Sigmoid colon (tissue), 4 donors: ENCODE measurements around the gene SHF.

ENCODE experiments used
- EP300 ChIP-seq, 4 donors: sonication (generic); formaldehyde crosslinking; IDR thresholded peaks; one replicate each; pipeline ENCODE4 v1.6.1; 2017; ENCODE audit warnings: antibody characterized with exemption in 4 of 4
- POLR2A ChIP-seq, 2 donors: fragments of 450-650 bp; IDR thresholded peaks; one replicate each; pipeline ENCODE4 v1.6.1; 2016; ENCODE audit warnings: antibody characterized with exemption in 2 of 2, mild to moderate bottlenecking in 2 of 2, moderate library complexity in 2 of 2
- POLR2AphosphoS5 ChIP-seq, 4 donors: sonication (generic); formaldehyde crosslinking; IDR thresholded peaks; one replicate each; pipeline ENCODE4 v1.6.1; 2017; ENCODE audit warnings: antibody characterized with exemption in 4 of 4
- TF ChIP-seq, protein P1 (sequence below), 4 experiments: fragments of 450-650 bp in 3 of 4; fragments of 200-600 bp in 1 of 4; IDR thresholded peaks; one replicate each; pipeline ENCODE4 v1.5.1; 2016 to 2019; ENCODE audit warnings: antibody characterized with exemption in 4 of 4, mild to moderate bottlenecking in 3 of 4, moderate library complexity in 2 of 4

DNA sequence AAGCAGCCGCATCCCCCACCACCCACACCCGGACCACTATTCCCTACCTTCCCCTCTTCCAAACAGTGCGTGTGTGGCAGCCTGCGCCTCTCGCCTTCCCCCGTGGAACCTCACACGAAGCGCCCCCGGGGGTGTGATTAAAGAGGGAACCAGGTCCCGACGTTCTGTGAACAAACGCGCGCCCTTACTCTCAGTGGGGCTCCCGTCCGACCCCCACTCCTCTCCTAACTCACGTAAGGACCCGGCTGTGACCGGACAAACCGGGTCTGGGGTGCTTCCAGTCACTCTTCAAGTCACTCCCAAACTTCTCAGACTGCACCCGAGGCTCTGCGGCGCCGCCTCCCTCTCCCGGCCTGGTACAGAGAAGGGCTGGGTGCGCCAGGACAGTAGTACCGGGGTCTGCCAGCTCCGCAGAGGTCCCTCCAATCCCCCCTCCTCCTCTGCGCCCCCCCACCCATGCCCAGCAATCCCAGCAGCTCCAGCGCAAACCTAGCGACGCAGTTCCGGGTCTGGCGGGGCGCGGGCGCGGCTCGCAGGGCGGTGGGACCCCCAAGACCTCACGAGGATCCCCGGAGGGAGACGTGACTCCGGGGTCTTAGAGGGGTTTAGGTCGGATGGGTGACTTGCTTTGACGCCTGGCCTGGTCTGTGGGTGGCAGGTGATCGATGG is 58.7 kb downstream of the SHF start:
- TF ChIP-seq POLR2A (IDR thresholded peaks at IDR 0.05): no peak
- TF ChIP-seq, protein P1, sequence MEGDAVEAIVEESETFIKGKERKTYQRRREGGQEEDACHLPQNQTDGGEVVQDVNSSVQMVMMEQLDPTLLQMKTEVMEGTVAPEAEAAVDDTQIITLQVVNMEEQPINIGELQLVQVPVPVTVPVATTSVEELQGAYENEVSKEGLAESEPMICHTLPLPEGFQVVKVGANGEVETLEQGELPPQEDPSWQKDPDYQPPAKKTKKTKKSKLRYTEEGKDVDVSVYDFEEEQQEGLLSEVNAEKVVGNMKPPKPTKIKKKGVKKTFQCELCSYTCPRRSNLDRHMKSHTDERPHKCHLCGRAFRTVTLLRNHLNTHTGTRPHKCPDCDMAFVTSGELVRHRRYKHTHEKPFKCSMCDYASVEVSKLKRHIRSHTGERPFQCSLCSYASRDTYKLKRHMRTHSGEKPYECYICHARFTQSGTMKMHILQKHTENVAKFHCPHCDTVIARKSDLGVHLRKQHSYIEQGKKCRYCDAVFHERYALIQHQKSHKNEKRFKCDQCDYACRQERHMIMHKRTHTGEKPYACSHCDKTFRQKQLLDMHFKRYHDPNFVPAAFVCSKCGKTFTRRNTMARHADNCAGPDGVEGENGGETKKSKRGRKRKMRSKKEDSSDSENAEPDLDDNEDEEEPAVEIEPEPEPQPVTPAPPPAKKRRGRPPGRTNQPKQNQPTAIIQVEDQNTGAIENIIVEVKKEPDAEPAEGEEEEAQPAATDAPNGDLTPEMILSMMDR (IDR thresholded peaks at IDR 0.05): no peak
- no peak for TF ChIP-seq EP300 (IDR thresholded peaks at IDR 0.05)
- TF ChIP-seq POLR2AphosphoS5 (IDR thresholded peaks at IDR 0.05): no peak
